ENCODE data around the gene ATP2A3.

The ATP2A3 gene

GRCh38 chr17:3925684-3926485 lies 38.4 kb downstream of the ATP2A3 start:
- DNase-seq: no peak

- no peak for DNase-seq
Measured at GRCh38 chr17:3924512-3925350, 39.5 kb downstream of the ATP2A3 start.

GRCh38 chr17:3923466-3924190 lies 40.6 kb downstream of the ATP2A3 start:
- no peak for DNase-seq

DNA sequence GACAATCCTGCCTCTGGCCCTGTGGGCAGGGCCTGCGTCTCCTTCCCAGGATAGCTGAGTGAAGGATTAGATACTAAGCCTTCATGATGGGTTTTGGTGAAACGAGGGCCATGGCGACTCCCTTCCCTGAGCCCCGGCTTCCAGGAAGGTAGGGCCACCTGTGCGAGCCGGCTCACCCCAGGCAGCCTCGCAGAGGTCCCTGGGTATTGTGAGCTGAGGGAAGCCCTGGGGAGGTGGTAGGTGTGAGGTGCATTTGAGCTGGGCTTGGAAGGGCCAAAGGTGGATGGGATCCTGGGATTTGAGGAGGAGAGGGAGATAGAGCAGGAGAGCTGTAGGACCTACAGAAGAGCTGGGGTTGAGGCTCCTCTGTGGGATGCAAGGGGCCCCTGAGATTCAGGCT lies 41.5 kb downstream of the ATP2A3 start:
- DNase-seq: no peak

GRCh38 chr17:3921502-3922319 lies 42.5 kb downstream of the ATP2A3 start:
- no peak for DNase-seq

- DNase-seq: no peak
Measured at GRCh38 chr17:3921006-3921405, 43.2 kb downstream of the ATP2A3 start.

DNA sequence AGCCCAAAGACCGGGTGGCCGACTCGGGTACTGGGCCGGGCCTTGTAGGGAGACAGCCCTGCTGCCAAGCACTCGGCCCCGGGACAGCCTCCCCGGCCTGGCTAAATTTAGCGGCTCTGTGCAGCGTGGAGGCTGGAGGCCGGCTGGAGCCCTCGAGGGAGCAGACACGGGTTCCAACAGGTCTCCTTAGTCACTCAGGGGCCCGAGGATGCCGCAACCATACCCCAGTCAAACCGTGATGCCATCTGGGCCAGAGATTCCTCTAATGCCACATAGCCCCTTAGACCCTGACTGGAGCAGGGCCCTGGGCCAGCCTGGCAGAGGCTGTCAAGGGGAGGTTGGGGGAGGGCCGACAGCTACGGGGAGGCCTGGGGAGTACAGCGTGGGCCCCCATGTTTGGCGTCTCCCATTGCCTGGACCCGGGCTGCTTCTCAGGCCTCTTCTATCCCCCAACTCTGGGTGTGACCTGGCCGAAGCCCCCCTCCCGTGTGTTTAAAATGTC lies 45.1 kb downstream of the ATP2A3 start:
- DNase-seq: no peak

DNA sequence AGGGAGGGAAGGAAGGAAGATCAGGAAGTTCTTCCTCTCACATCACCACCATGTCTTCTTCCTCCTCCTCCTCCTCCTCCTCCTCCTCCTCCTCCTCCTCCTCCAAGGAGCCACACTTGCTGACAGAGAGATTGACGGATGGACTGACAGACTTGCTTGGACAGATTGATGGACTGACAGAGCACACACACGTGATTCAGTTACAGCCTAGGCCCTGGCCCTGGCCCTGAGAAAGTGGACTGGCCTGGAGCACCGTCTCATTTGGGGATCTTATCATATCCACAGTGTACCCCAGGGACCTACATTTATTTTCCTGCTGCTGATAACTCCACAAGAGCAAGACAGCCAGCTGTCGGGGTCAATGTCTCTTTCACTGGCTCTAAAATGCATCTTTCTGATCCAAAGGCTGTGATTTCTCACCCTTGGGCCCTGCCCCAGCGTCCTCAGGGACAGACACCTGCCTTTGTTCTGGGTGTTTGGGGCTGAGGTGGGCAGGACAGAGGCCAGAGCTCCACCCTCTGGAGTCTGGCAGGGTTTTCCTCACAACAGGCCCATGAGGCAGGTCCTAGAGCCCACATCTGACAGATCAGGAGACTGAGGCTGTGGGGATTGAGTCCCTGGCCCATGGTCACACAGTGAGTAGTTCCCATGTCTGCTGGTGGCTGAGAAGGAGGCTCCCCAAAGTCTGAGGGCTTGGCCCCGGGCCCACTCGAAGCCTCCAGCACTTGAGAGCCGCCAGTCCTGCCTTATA lies 45.7 kb downstream of the ATP2A3 start:
- DNase-seq: no peak

GRCh38 chr17:3917391-3917931 lies 46.8 kb downstream of the ATP2A3 start:
- DNase-seq: no peak

DNA sequence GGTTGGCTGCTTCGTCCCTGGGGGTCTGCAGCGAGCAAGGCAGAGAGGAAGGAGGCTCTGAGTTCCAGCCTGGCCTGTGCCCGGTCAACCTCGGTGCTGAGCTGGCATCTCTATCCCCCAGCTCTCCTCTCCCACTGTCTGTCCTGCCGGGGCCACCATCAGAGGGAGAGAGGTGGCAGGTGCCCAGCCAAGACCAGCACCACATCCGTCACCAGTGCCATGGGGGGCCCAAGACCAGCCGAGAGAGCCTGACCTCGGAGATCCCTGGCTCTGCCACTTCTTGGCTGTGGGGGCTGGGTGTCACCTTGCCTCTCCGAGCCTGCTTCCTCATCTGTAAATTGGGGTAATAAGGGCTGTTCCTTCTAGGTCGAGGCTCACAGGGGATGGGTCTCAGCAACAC lies 47.4 kb downstream of the ATP2A3 start:
- no peak for DNase-seq

- DNase-seq: no peak
Measured at GRCh38 chr17:3915995-3916696, 48.1 kb downstream of the ATP2A3 start, which contains the start of gene P2RX1. TSS of gene P2RX1 (minus strand) at chr17:3916465. CDS start at chr17:3916225, 240 bp downstream.

DNA sequence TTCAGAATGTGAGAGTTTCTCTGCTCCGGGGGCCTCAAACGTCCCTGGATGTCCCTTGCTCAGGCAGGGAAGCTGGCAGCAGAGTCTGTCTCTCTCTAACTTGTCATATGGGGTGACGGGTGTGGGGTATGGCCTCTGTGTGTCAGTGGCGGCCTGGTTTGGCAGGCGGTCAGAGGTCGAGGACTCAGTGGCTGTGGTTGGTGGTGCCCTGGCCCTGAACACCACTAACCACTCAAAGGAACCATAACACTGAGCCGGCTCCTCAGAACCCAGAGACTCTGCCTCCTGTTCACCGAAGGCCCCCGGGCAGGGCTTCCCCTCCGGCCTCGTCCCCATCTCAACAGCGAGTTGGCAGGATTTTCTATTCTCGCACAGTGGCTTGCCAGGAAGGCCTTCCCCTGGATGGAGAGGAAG lies 48.6 kb downstream of the ATP2A3 start:
- DNase-seq: no peak

- no peak for DNase-seq
Measured at GRCh38 chr17:3914312-3914670, 49.9 kb downstream of the ATP2A3 start.

- DNase-seq: peak; percentile 14
Measured at GRCh38 chr17:3913531-3914311, 50.5 kb downstream of the ATP2A3 start.

GRCh38 chr17:3912827-3913226 lies 51.4 kb downstream of the ATP2A3 start:
- no peak for DNase-seq

- DNase-seq: no peak
Measured at GRCh38 chr17:3911271-3912053, 52.8 kb downstream of the ATP2A3 start.

- DNase-seq: no peak
Measured at GRCh38 chr17:3910420-3911270, 53.6 kb downstream of the ATP2A3 start.

GRCh38 chr17:3909257-3909656 lies 55.0 kb downstream of the ATP2A3 start:
- no peak for DNase-seq

Data from NCI-H2029 treated with DMSO at 0.1 percent for 48 hours (cell line).